H1 (cell line): ENCODE results near the gene PRDM10. TPM values are rescaled to one million over a fixed set of nuclear protein-coding genes. Genes with fewer than 3 reads are reported as not detected.

ENCODE experiments used
- CTCF ChIA-PET: fragments of 300-600 bp; sonication (Branson Sonifier 250); formaldehyde crosslinking; loops from one replicate; lab custom pipeline; 2021; ENCODE audit not compliant: partially characterized antibody; lab: Charles Lee
- POLR2A ChIA-PET: fragments of 300-600 bp; sonication (Branson Sonifier 250); formaldehyde crosslinking; loops from one replicate; lab custom pipeline; 2021; ENCODE audit warnings: inconsistent platforms; ENCODE audit not compliant: partially characterized antibody; lab: Charles Lee
- DNase-seq, 2 experiments: peaks; one replicate each; pipeline versions ENCODE4 v3.0.0 to v3.0.0-alpha.2; 2010 to 2022; ENCODE audit warnings: low spot score in 2 of 2, low read depth in 1 of 2, mixed read lengths in 1 of 2
- FAIRE-seq: peaks from 2 replicates; lab custom pipeline; 2011; peaks lifted over from hg19 to GRCh38; lab: Jason Lieb, UNC
- H2AFZ ChIP-seq: 2 replicates; pipeline ENCODE4 v1.8.1; 2012; ENCODE audit warnings: low read length, inconsistent platforms
- H2AK5ac ChIP-seq: 2 replicates; pipeline ENCODE4 v1.6.1; 2013; ENCODE audit warnings: low read depth, low read length
- H2BK120ac ChIP-seq: replicated peaks from 2 replicates; pipeline ENCODE3; 2013; ENCODE audit warnings: low read depth, low read length, inconsistent platforms
- H2BK12ac ChIP-seq: 2 replicates; pipeline ENCODE4 v1.6.1; 2013; ENCODE audit warnings: low read depth, low read length
- H2BK15ac ChIP-seq: 2 replicates; pipeline ENCODE4 v1.6.1; 2013; ENCODE audit warnings: low read length
- H2BK20ac ChIP-seq: 2 replicates; pipeline ENCODE4 v1.6.1; 2013; ENCODE audit warnings: low read length
- H2BK5ac ChIP-seq: 2 replicates; pipeline ENCODE4 v1.6.1; 2013; ENCODE audit warnings: low read depth, low read length
- H3K14ac ChIP-seq: 2 replicates; pipeline ENCODE4 v1.6.1; 2013; ENCODE audit warnings: inconsistent platforms; ENCODE audit not compliant: insufficient read length
- H3K18ac ChIP-seq: 2 replicates; pipeline ENCODE4 v1.6.1; 2013; ENCODE audit warnings: low read length; ENCODE audit errors: extremely low read depth
- H3K23ac ChIP-seq: 2 replicates; pipeline ENCODE4 v1.6.1; 2013; ENCODE audit warnings: inconsistent platforms; ENCODE audit not compliant: insufficient read length
- H3K23me2 ChIP-seq: 2 replicates; pipeline ENCODE4 v1.6.1; 2013; ENCODE audit warnings: low read depth, low read length
- H3K27ac ChIP-seq: 2 replicates; pipeline ENCODE4 v1.6.1; 2011; ENCODE audit warnings: low read depth, low read length, inconsistent platforms
- H3K27me3 ChIP-seq, 4 experiments: replicated peaks in 1 of 4; 1 replicate in 1 of 4; 2 replicates in 3 of 4; pipeline versions ENCODE4 v1.6.1 to v1.8.1; 2011 to 2013; ENCODE audit warnings: low read length in 3 of 4, mild to moderate bottlenecking in 3 of 4, inconsistent platforms in 2 of 4, mixed read lengths in 2 of 4, moderate library complexity in 1 of 4; ENCODE audit not compliant: control insufficient read depth in 3 of 4, insufficient read depth in 3 of 4; ENCODE audit errors: extremely low read depth in 1 of 4
- H3K36me3 ChIP-seq, 4 experiments: 2 replicates each; pipeline versions ENCODE4 v1.6.1 to v1.8.1; 2011 to 2013; ENCODE audit warnings: mild to moderate bottlenecking in 4 of 4, low read length in 3 of 4, moderate library complexity in 2 of 4, control low read depth in 1 of 4, inconsistent platforms in 1 of 4; ENCODE audit not compliant: insufficient read depth in 4 of 4, control insufficient read depth in 2 of 4
- H3K4ac ChIP-seq: replicated peaks from 2 replicates; pipeline ENCODE3; 2013; ENCODE audit warnings: low read length, low read depth, mixed read lengths, inconsistent platforms; ENCODE audit not compliant: insufficient read length
- H3K4me1 ChIP-seq, 4 experiments: replicated peaks in 1 of 4; 1 replicate in 1 of 4; 2 replicates in 3 of 4; pipeline versions ENCODE4 v1.6.1 to v1.8.1; 2011 to 2013; ENCODE audit warnings: low read length in 3 of 4, inconsistent platforms in 2 of 4, mixed read lengths in 1 of 4; ENCODE audit not compliant: insufficient read depth in 4 of 4, control insufficient read depth in 3 of 4
- H3K4me2 ChIP-seq, 2 experiments: 2 replicates each; pipeline versions ENCODE4 v1.6.1 to v1.8.1; 2011 to 2013; ENCODE audit warnings: low read depth in 2 of 2, low read length in 2 of 2, control low read depth in 1 of 2, inconsistent platforms in 1 of 2, mild to moderate bottlenecking in 1 of 2; ENCODE audit not compliant: insufficient read depth in 1 of 2
- H3K4me3 ChIP-seq, 4 experiments: fragments of 200-600, 300-600 bp in 1 of 4; sonication (generic), shearing (Covaris generic), sonication (Bioruptor Twin) in 1 of 4; 2 replicates each; pipeline versions ENCODE4 v1.5.1 to v1.8.1; 2011 to 2016; ENCODE audit warnings: low read length in 4 of 4, low read depth in 3 of 4, control low read depth in 2 of 4, inconsistent platforms in 2 of 4, mild to moderate bottlenecking in 2 of 4, mixed read lengths in 1 of 4, moderate library complexity in 1 of 4; ENCODE audit not compliant: insufficient read depth in 2 of 4; ENCODE audit errors: extremely low read depth in 1 of 4
- H3K56ac ChIP-seq: replicated peaks from 2 replicates; pipeline ENCODE3; 2013; ENCODE audit warnings: low read depth, mild to moderate bottlenecking, mixed read lengths, low read length, inconsistent platforms; ENCODE audit not compliant: insufficient read length
- H3K79me1 ChIP-seq: 2 replicates; pipeline ENCODE4 v1.6.1; 2013; ENCODE audit warnings: low read depth, low read length, control low read depth
- H3K79me2 ChIP-seq, 2 experiments: 2 replicates each; pipeline versions ENCODE4 v1.6.1 to v1.8.1; 2012 to 2013; ENCODE audit warnings: low read length in 2 of 2, mild to moderate bottlenecking in 2 of 2, inconsistent platforms in 1 of 2; ENCODE audit not compliant: insufficient read depth in 2 of 2, control insufficient read depth in 1 of 2
- H3K9ac ChIP-seq, 4 experiments: replicated peaks in 1 of 4; 1 replicate in 1 of 4; 2 replicates in 3 of 4; pipeline versions ENCODE4 v1.6.1 to v1.8.1; 2011 to 2013; ENCODE audit warnings: low read depth in 3 of 4, low read length in 3 of 4, control low read depth in 2 of 4, mild to moderate bottlenecking in 2 of 4, moderate library complexity in 2 of 4, inconsistent platforms in 1 of 4; ENCODE audit errors: extremely low read depth in 1 of 4
- H3K9me3 ChIP-seq, 2 experiments: 2 replicates each; pipeline versions ENCODE4 v1.6.1 to v1.8.1; 2012 to 2013; ENCODE audit warnings: mild to moderate bottlenecking in 2 of 2, moderate library complexity in 2 of 2, control low read depth in 1 of 2, inconsistent platforms in 1 of 2, low read depth in 1 of 2, low read length in 1 of 2, mixed read lengths in 1 of 2; ENCODE audit not compliant: insufficient read depth in 2 of 2
- H4K20me1 ChIP-seq, 2 experiments: replicated peaks in 1 of 2; 2 replicates each; pipeline versions ENCODE3 to v1.8.1; 2011 to 2013; ENCODE audit warnings: inconsistent platforms in 2 of 2, low read length in 2 of 2, mild to moderate bottlenecking in 1 of 2; ENCODE audit not compliant: insufficient read depth in 2 of 2, control insufficient read depth in 1 of 2
- H4K5ac ChIP-seq: 2 replicates; pipeline ENCODE4 v1.6.1; 2013; ENCODE audit warnings: low read length, low read depth, mixed read lengths, inconsistent platforms; ENCODE audit not compliant: insufficient read length
- H4K8ac ChIP-seq: 2 replicates; pipeline ENCODE4 v1.8.0; 2013; ENCODE audit warnings: mild to moderate bottlenecking, moderate library complexity, low read length, inconsistent platforms; ENCODE audit not compliant: insufficient read depth; ENCODE audit errors: extremely low read depth
- H4K91ac ChIP-seq: replicated peaks from 2 replicates; pipeline ENCODE3; 2013; ENCODE audit warnings: low read length, mixed read lengths, inconsistent platforms; ENCODE audit not compliant: insufficient read length
- CTBP2 ChIP-seq: IDR thresholded peaks from 2 replicates; pipeline ENCODE4 v1.7.0; 2011; ENCODE audit warnings: borderline replicate concordance, mild to moderate bottlenecking, moderate library complexity, mixed read lengths, low read length; ENCODE audit not compliant: insufficient read depth, insufficient read length
- E2F6 ChIP-seq: IDR thresholded peaks from 2 replicates; pipeline ENCODE4 v1.6.1; 2012; ENCODE audit warnings: inconsistent platforms
- EP300 ChIP-seq, 2 experiments: IDR thresholded peaks; 1 replicate in 1 of 2; 2 replicates in 1 of 2; pipeline ENCODE4 v1.6.1; 2011 to 2012; ENCODE audit warnings: low read depth in 2 of 2, low read length in 2 of 2, mild to moderate bottlenecking in 2 of 2, borderline replicate concordance in 1 of 2, inconsistent platforms in 1 of 2, moderate library complexity in 1 of 2
- GTF2F1 ChIP-seq: IDR thresholded peaks from 2 replicates; pipeline ENCODE4 v1.6.1; 2012; ENCODE audit warnings: low read depth, low read length, improper control_type of control experiment, borderline replicate concordance
- JUN ChIP-seq: IDR thresholded peaks from 2 replicates; pipeline ENCODE4 v1.6.1; 2011; ENCODE audit warnings: low read depth, mild to moderate bottlenecking, improper control_type of control experiment, low read length
- JUND ChIP-seq: IDR thresholded peaks from 2 replicates; pipeline ENCODE4 v1.6.1; 2011; ENCODE audit warnings: mild to moderate bottlenecking, improper control_type of control experiment, low read length
- MAX ChIP-seq: IDR thresholded peaks from 2 replicates; pipeline ENCODE4 v1.6.1; 2012; ENCODE audit warnings: inconsistent platforms
- RBBP5 ChIP-seq: IDR thresholded peaks from 2 replicates; pipeline ENCODE4 v1.7.1; 2012; ENCODE audit warnings: low read depth, mild to moderate bottlenecking, inconsistent platforms, low read length, moderate library complexity, borderline replicate concordance
- TAF7 ChIP-seq: optimal IDR thresholded peaks from 2 replicates; pipeline ENCODE3; 2011; ENCODE audit warnings: low read depth, mild to moderate bottlenecking, inconsistent platforms, low read length, moderate library complexity, borderline replicate concordance
- WGBS, 2 experiments: shearing (Covaris generic) in 1 of 2; methylation state at CpG; one replicate each; pipeline versions ENCODE4 v1.1.6 to v1.1.7; 2013 to 2015; ENCODE audit warnings: low lambda C conversion rate in 2 of 2, mixed read lengths in 2 of 2, inconsistent platforms in 1 of 2, low coverage in 1 of 2, missing lambda C conversion rate in 1 of 2; ENCODE audit not compliant: insufficient replicate concordance in 2 of 2, insufficient coverage in 1 of 2, insufficient read length in 1 of 2; ENCODE audit errors: extremely low coverage in 1 of 2, missing lambda C conversion rate in 1 of 2; 5-methylcytosine and 5-hydroxymethylcytosine counted together
- polyA plus RNA-seq, 7 experiments: library from polyadenylated mRNA; depleted of rRNA in 3 of 7; stranded (reverse) in 5 of 7; unstranded in 2 of 7; fragments of >200 nt in 5 of 7; fragments of 200-250 nt in 2 of 7; gene quantifications; 1 replicate in 5 of 7; 2 replicates in 1 of 7; 4 replicates in 1 of 7; pipeline versions ENCODE4 v1.2.1 to v1.2.3, GENCODE V29; 2011 to 2013; ENCODE audit warnings: missing spikeins in 2 of 7, mixed read lengths in 2 of 7
- total RNA-seq: library from RNA; stranded (reverse); fragmentation: NEBNext Ultra II Directional; extraction: Animal tissue kit (Norgen Biotek cat#: 25700); gene quantifications from 2 replicates; pipeline ENCODE4 v1.2.1, GENCODE V29; 2021

PRDM10 gene
- total and polyA plus RNA-seq, 2 of the 8 experiments (the other 6 are each of a cell fraction or from before 2014, with no cell fraction given) = 15.5 to 19.2 TPM

- Histone ChIP-seq H3K36me3 (no peaks in the 10 kb centered on the region), H4K8ac (peak overlapping the region; percentile 99)
- 3% methylated on average over 47 of the region's 65 CpGs; no CpG with 5 or more reads in 1 of the 2 experiments for WGBS, 2 experiments
- peak; percentile 97 for TF ChIP-seq MAX
- no peak; the same call in 1 of the 2 replicates for TF ChIP-seq JUND
- no peak for TF ChIP-seq JUN
- TF ChIP-seq RBBP5 = peak; percentile 72; the same call in 1 of the 2 replicates
- TF ChIP-seq CTBP2 = no peak
- TF ChIP-seq E2F6 = peak; percentile 90
- peak; percentile 44 for TF ChIP-seq TAF7
- TF ChIP-seq GTF2F1 = no peak
- TF ChIP-seq EP300 (IDR thresholded peaks at IDR 0.05; ENCODE audit: borderline replicate concordance in 1 of 2, low read depth in 2 of 2, low read length in 2 of 2) = no peak
Observed at GRCh38 chr11:130002846-130003716, 446 bp upstream of the PRDM10 start.

More at GRCh38 chr11:130002846-130003716, 446 bp upstream of the PRDM10 start:
- FAIRE-seq = peak; percentile 81
- Histone ChIP-seq H3K27me3 (no peaks in the 10 kb centered on the region), H2BK15ac (no peak overlapping the region), H3K18ac (peak overlapping the region; percentile 99), H3K9ac (peak overlapping the region; percentile 57 to 99 (median 99)), H3K4ac (peak overlapping the region; percentile 81), H3K56ac (peak overlapping the region; percentile 88), H2BK5ac (peak overlapping the region; percentile 99), H2AFZ (peak overlapping the region; percentile 99), H3K4me3 (peak overlapping the region; percentile 62 to 80 (median 77)), H2BK20ac (no peak overlapping the region), H4K20me1 (peaks cover 0 to 3% of the 10 kb centered on the region in 2 experiments), H4K5ac (peak overlapping the region; percentile 79), H3K79me1 (no peaks in the 10 kb centered on the region), H3K79me2 (peaks cover 0 to 35% of the 10 kb centered on the region in 2 experiments; a peak in 3 of 4 replicates), H4K91ac (peak overlapping the region; percentile 93), H3K27ac (peak overlapping the region; percentile 99), H2BK12ac (peak overlapping the region; percentile 100), H3K23ac (no peak overlapping the region), H2BK120ac (no peak overlapping the region), H3K4me2 (peak overlapping the region; percentile 74 to 76), H3K4me1 (peaks cover 0 to 2% (median 0%) of the 10 kb centered on the region in 4 experiments; a peak in 3 of 7 replicates), H3K9me3 (no peaks in the 10 kb centered on the region), H2AK5ac (no peak overlapping the region), H3K14ac (no peak overlapping the region), H3K23me2 (peaks cover 16% of the 10 kb centered on the region)
- CTCF ChIA-PET = interaction anchor here (0.6 to 2.8 kb wide), 8 partner anchors 11 to 143 kb away, joined by 3 to 16 read pairs (median 4); no protein-coding TSS in a partner anchor
- POLR2A ChIA-PET = interaction anchor here (0.7 to 5.1 kb wide), 31 partner anchors 9 to 414 kb away, joined by 3 to 48 read pairs (median 4); partner anchors contain the start of gene APLP2
- DNase-seq = peak; percentile 85 to 88
